ENCODE data around the gene EPS8L3. TPM values are rescaled to one million over a fixed set of nuclear protein-coding genes. Genes with fewer than 3 reads are reported as not detected.
A peak's percentile ranks its signal among the peaks of the same experiment; 100 is the strongest.

Gene EPS8L3
- polyA plus RNA-seq, 1 donor (not counting 4 experiments of a cell fraction or from before 2014, with no cell fraction given) = not detected

- no peak within 1 kb of the TSS for H3K27ac ChIP-seq (ENCODE audit: control insufficient read depth, insufficient read depth, low read length)
- H3K79me2 ChIP-seq (ENCODE audit: control insufficient read depth, insufficient read depth, low read length) = no peaks in the 10 kb centered on the region
- peak within 1 kb of the TSS; percentile 94 for H2AFZ ChIP-seq (ENCODE audit: control insufficient read depth, low read length)
- dilution Hi-C loops (cut with MboI; ENCODE audit: extremely low pct_ligation_motif_present, low sequenced_read_pairs) = no loop called here
- no peaks in the 10 kb centered on the region for H4K20me1 ChIP-seq (ENCODE audit: control insufficient read depth, extremely low read depth, insufficient read depth, low read length)
- H3K9me3 ChIP-seq (ENCODE audit: control insufficient read depth, low read depth, low read length) = no peaks in the 10 kb centered on the region
- H3K4me2 ChIP-seq (ENCODE audit: control insufficient read depth, extremely low read depth, insufficient read depth, low read depth, low read length) = peak within 1 kb of the TSS; percentile 83
- peak within 1 kb of the TSS; percentile 67 for H3K9ac ChIP-seq (ENCODE audit: control insufficient read depth, extremely low read depth, insufficient read depth, low read length)
- peaks cover 3 to 4% of the 10 kb centered on the region in 2 experiments for H3K36me3 ChIP-seq (ENCODE audit: control insufficient read depth in 2 of 2, extremely low read depth in 1 of 2, insufficient read depth in 2 of 2, low read length in 2 of 2)
- no peaks in the 10 kb centered on the region for H3K9me1 ChIP-seq (ENCODE audit: control insufficient read depth, extremely low read depth, insufficient read depth, low read length)
- FAIRE-seq = no peak
- H3K4me1 ChIP-seq (ENCODE audit: control insufficient read depth, extremely low read depth, insufficient read depth, low read length) = peaks cover 5% of the 10 kb centered on the region
- H3K4me3 ChIP-seq (ENCODE audit: control insufficient read depth in 2 of 3, extremely low read depth in 1 of 3, insufficient read depth in 2 of 3, low read depth in 1 of 3, low read length in 3 of 3) = peak within 1 kb of the TSS; percentile 57 to 84 (median 77)
- H3K27me3 ChIP-seq (ENCODE audit: control insufficient read depth, extremely low read depth, insufficient read depth, low read length) = no peaks in the 10 kb centered on the region
- no peak for TF ChIP-seq EZH2 (IDR thresholded peaks at IDR 0.05; ENCODE audit: low read length)
- TF ChIP-seq CTCF (optimal IDR thresholded peaks at IDR 0.05 in 1 of 3, IDR thresholded peaks at IDR 0.05 in 1 of 3, conservative IDR thresholded peaks at IDR 0.05 in 1 of 3; ENCODE audit: extremely low read depth in 1 of 3, insufficient read depth in 2 of 3, low read length in 3 of 3) = no peak
- no peak for DNase-seq (ENCODE audit: low read depth, low spot score)
Measured at GRCh38 chr1:109740615-109741373, 22.9 kb downstream of the EPS8L3 start, which contains the start of gene GSTM3. Gene GSTM3, minus strand, starts transcription at chr1:109741038. Its CDS starts 751 bp downstream, at chr1:109740287.

- dilution Hi-C loops (cut with MboI; ENCODE audit: extremely low pct_ligation_motif_present, low sequenced_read_pairs) = no loop called here
- Histone ChIP-seq H3K27me3 (ENCODE audit: control insufficient read depth, extremely low read depth, insufficient read depth, low read length) (no peaks in the 10 kb centered on the region), H3K9ac (ENCODE audit: control insufficient read depth, extremely low read depth, insufficient read depth, low read length) (peak overlapping the region; percentile 67), H3K9me1 (ENCODE audit: control insufficient read depth, extremely low read depth, insufficient read depth, low read length) (no peaks in the 10 kb centered on the region), H3K4me3 (ENCODE audit: control insufficient read depth in 2 of 3, extremely low read depth in 1 of 3, insufficient read depth in 2 of 3, low read depth in 1 of 3, low read length in 3 of 3) (peak overlapping the region; percentile 57 to 84 (median 77)), H3K79me2 (ENCODE audit: control insufficient read depth, insufficient read depth, low read length) (no peaks in the 10 kb centered on the region), H3K36me3 (ENCODE audit: control insufficient read depth in 2 of 2, extremely low read depth in 1 of 2, insufficient read depth in 2 of 2, low read length in 2 of 2) (peaks cover 3 to 4% of the 10 kb centered on the region in 2 experiments), H3K4me1 (ENCODE audit: control insufficient read depth, extremely low read depth, insufficient read depth, low read length) (peaks cover 5% of the 10 kb centered on the region), H2AFZ (ENCODE audit: control insufficient read depth, low read length) (peak overlapping the region; percentile 94), H3K9me3 (ENCODE audit: control insufficient read depth, low read depth, low read length) (no peaks in the 10 kb centered on the region), H4K20me1 (ENCODE audit: control insufficient read depth, extremely low read depth, insufficient read depth, low read length) (no peaks in the 10 kb centered on the region), H3K27ac (ENCODE audit: control insufficient read depth, insufficient read depth, low read length) (no peak overlapping the region), H3K4me2 (ENCODE audit: control insufficient read depth, extremely low read depth, insufficient read depth, low read depth, low read length) (peak overlapping the region; percentile 83)
- TF ChIP-seq CTCF (optimal IDR thresholded peaks at IDR 0.05 in 1 of 3, IDR thresholded peaks at IDR 0.05 in 1 of 3, conservative IDR thresholded peaks at IDR 0.05 in 1 of 3; ENCODE audit: extremely low read depth in 1 of 3, insufficient read depth in 2 of 3, low read length in 3 of 3) (no peak), EZH2 (IDR thresholded peaks at IDR 0.05; ENCODE audit: low read length) (no peak)
- FAIRE-seq = peak; percentile 9
- DNase-seq (ENCODE audit: low read depth, low spot score) = no peak
Measured at GRCh38 chr1:109739738-109740614, 23.7 kb downstream of the EPS8L3 start.

Data from keratinocyte (primary cell).